ENCODE results near the gene MCF2L2. TPM values are rescaled to one million over a fixed set of nuclear protein-coding genes. Genes with fewer than 3 reads are reported as not detected.
A peak's percentile ranks its signal among the peaks of the same experiment; 100 is the strongest.

MCF2L2 gene
- polyA plus RNA-seq, 1 experiment: not detected

DNA sequence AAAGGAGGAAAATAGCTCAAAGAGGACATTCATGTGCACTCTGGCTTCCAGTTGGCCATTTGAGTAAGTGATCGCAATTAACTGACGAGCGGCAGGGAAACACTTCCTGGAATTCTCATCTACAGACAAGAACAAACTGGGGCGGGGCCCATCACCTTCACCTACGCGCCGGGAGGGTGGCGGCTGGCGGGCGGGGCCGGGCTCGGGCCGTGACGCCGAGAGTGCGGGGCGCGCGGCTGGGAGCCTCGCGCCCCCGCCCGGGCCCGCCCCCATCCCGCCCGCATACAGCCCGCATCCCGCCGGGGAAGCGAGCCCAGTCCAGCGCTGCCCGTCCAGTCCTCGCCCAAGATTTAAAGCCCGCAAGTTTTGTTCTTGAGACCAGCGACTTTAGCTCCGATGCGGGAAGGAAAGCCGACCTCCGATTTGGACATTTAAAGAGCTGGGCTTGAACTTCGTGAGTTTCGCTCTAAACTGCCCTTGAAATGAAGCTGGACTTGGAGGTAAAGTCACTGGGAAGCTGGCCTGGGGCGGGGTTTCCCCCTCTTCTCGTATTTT, 175.4 kb downstream of the MCF2L2 start, which contains the start of gene B3GNT5:
B3GNT5 (plus strand) TSS at position 281 of the 555 bp plus-strand sequence. CDS start 16,546 bp downstream, outside the sequence.
- TF ChIP-seq, protein P1, sequence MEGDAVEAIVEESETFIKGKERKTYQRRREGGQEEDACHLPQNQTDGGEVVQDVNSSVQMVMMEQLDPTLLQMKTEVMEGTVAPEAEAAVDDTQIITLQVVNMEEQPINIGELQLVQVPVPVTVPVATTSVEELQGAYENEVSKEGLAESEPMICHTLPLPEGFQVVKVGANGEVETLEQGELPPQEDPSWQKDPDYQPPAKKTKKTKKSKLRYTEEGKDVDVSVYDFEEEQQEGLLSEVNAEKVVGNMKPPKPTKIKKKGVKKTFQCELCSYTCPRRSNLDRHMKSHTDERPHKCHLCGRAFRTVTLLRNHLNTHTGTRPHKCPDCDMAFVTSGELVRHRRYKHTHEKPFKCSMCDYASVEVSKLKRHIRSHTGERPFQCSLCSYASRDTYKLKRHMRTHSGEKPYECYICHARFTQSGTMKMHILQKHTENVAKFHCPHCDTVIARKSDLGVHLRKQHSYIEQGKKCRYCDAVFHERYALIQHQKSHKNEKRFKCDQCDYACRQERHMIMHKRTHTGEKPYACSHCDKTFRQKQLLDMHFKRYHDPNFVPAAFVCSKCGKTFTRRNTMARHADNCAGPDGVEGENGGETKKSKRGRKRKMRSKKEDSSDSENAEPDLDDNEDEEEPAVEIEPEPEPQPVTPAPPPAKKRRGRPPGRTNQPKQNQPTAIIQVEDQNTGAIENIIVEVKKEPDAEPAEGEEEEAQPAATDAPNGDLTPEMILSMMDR (IDR thresholded peaks at IDR 0.05; ENCODE audit: low read depth, low read length): no peak
- peak within 1 kb of the TSS; percentile 66 for H3K4me3 ChIP-seq (ENCODE audit: low read depth, low read length)
- peaks cover 28% of the 10 kb centered on the region for H3K27me3 ChIP-seq (ENCODE audit: control insufficient read depth, insufficient read depth, low read length)
- no peak for DNase-seq (ENCODE audit: low read depth, low spot score)
- peaks cover 9% of the 10 kb centered on the region for H3K9me3 ChIP-seq (ENCODE audit: control insufficient read depth, insufficient read depth, low read length)
- no peak within 1 kb of the TSS for H3K27ac ChIP-seq (ENCODE audit: low read depth, low read length)
- POLR2A ChIA-PET: no interaction called here
- CTCF ChIA-PET: interaction anchor here (1.4 kb wide), 1 partner anchor 68 kb away, joined by 7 read pairs; no protein-coding TSS in a partner anchor

DNA sequence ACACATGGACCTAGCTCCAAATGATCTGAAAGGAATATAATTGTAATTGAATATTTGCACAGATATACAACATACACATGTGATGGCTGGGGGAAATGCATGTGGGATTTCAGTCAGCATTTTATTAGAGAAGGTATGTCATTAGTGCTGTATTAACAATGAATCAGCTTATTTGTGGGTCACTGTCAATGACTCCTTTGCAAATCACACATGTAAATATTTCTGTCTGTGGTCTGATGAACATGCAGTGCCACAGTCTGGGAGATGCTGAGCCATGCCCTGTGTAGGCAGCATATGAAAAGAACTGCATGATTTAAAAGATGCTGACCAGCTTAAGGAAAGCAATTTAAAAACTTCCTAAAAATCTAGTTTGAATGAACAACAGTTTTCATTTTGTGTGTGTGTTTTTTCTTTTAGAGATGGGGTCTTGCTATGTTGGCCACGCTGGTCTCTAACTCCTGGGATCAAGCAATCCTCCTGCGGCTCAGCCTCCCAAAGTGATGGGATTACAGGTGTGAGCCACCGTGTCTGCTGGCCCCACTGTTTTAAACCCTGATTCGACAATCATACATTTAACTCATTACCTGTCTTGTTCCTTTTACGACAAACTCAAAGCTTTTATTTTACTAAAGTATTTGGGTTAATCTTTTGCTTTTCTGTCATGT, 176.2 kb downstream of the MCF2L2 start:
- no peak overlapping the region for H3K27ac ChIP-seq (ENCODE audit: low read depth, low read length)
- H3K9me3 ChIP-seq (ENCODE audit: control insufficient read depth, insufficient read depth, low read length): peaks cover 9% of the 10 kb centered on the region
- peaks cover 28% of the 10 kb centered on the region for H3K27me3 ChIP-seq (ENCODE audit: control insufficient read depth, insufficient read depth, low read length)
- no peak for DNase-seq (ENCODE audit: low read depth, low spot score)
- no peak overlapping the region for H3K4me3 ChIP-seq (ENCODE audit: low read depth, low read length)
- POLR2A ChIA-PET: no interaction called here
- CTCF ChIA-PET: no interaction called here
- TF ChIP-seq, protein P1 (IDR thresholded peaks at IDR 0.05; ENCODE audit: low read depth, low read length): no peak

DNA sequence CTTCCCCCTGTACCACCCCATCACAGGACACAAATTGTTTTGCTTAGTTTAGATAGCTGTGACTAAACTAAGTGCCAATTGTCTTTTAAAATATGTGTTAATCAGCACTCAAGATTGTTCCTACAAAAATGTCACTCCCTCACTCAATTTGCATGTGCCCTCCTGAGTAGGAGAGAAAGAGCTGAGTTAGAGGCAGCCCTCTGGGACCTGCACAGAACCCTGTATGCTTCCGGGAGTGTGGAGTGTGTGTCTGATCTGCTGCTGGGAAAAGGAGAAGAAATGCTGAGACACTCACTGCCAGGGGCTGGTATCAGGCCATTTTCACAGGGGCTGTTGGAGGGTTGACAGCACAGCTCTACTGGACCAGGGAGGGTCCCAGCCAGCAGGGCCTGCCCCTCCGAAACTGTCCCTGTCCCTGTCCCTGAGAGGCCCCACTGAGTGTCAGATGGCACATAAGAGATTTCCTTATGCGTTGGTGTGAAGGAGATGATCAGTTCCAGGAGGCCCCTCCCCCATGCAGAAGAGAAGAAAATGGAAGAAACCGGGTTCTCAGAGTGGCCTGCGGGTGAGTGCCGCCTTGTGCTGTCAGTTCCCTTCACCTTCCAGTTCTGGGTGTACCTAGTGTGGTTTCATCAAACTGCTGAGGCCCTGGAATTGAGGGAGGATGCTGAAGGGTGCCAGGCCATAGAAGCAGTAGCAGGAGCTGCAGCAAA, 179.3 kb downstream of the MCF2L2 start:
- ChIA-PET CTCF (no interaction called here), POLR2A (no interaction called here)
- H3K9me3 ChIP-seq (ENCODE audit: control insufficient read depth, insufficient read depth, low read length): no peaks in the 10 kb centered on the region
- no peak overlapping the region for H3K4me3 ChIP-seq (ENCODE audit: low read depth, low read length)
- H3K27me3 ChIP-seq (ENCODE audit: control insufficient read depth, insufficient read depth, low read length): peaks cover 28% of the 10 kb centered on the region
- H3K27ac ChIP-seq (ENCODE audit: low read depth, low read length): no peak overlapping the region
- DNase-seq (ENCODE audit: low read depth, low spot score): no peak
- TF ChIP-seq, protein P1 (IDR thresholded peaks at IDR 0.05; ENCODE audit: low read depth, low read length): no peak

DNA sequence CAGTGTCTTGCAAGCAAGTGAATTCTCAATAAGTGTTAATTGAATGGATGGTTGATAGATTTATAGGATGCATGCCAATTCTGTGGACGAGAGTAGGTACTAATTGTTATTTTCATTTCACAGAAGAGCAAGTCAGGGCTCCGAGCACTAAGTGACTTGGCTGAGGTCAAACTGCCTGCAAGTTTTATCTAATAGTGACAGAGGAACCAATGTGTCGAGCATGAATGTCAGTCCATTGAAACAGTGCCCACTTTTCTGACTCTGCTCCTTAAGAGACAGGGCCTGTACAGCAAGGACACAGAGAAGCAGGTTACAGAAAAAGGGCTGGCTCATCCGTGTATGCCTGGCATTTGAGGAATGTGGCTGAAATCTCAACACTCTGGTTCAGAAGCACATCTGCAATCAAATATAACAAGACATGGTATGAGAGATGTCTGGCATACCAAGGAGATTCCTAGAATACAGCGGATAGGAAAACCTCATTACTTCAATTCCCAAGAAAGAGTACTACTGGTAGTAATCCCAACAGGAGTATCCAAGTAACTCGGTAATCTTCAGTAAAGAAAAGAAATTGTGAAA, 181.3 kb downstream of the MCF2L2 start:
- Histone ChIP-seq H3K9me3 (ENCODE audit: control insufficient read depth, insufficient read depth, low read length) (peaks cover 7% of the 10 kb centered on the region), H3K27ac (ENCODE audit: low read depth, low read length) (no peak overlapping the region), H3K27me3 (ENCODE audit: control insufficient read depth, insufficient read depth, low read length) (peaks cover 18% of the 10 kb centered on the region), H3K4me3 (ENCODE audit: low read depth, low read length) (no peak overlapping the region)
- CTCF ChIA-PET: no interaction called here
- POLR2A ChIA-PET: no interaction called here
- TF ChIP-seq, protein P1 (IDR thresholded peaks at IDR 0.05; ENCODE audit: low read depth, low read length): no peak
- DNase-seq (ENCODE audit: low read depth, low spot score): no peak

Data from AG04450 (cell line).